Right forelimb (tissue), 1 donor: ENCODE data around the gene MSGN1.

Experiments used
- DNase-seq: peaks from one replicate; pipeline ENCODE4 v3.0.0-alpha.2; 2018

MSGN1 gene

GRCh38 chr2:17816396-17817245 lies at the start of gene MSGN1:
Gene MSGN1, plus strand, starts transcription at chr2:17816460. Its CDS starts 59 bp downstream, at chr2:17816519.
- no peak for DNase-seq

- no peak for DNase-seq
Observed at GRCh38 chr2:17768894-17769293, 47.4 kb upstream of the MSGN1 start.

GRCh38 chr2:17771956-17772355 lies 44.3 kb upstream of the MSGN1 start:
- DNase-seq = no peak

- DNase-seq = no peak
Observed at GRCh38 chr2:17772532-17772931, 43.7 kb upstream of the MSGN1 start.

- DNase-seq = no peak
Observed at GRCh38 chr2:17780546-17780945, 35.7 kb upstream of the MSGN1 start.

GRCh38 chr2:17781482-17781881 lies 34.8 kb upstream of the MSGN1 start:
- no peak for DNase-seq

GRCh38 chr2:17786727-17787126 lies 29.5 kb upstream of the MSGN1 start:
- no peak for DNase-seq

GRCh38 chr2:17788773-17789172 lies 27.5 kb upstream of the MSGN1 start:
- no peak for DNase-seq

- DNase-seq = no peak
Observed at GRCh38 chr2:17790536-17790935, 25.7 kb upstream of the MSGN1 start.

GRCh38 chr2:17791121-17791816 lies 25.0 kb upstream of the MSGN1 start:
- no peak for DNase-seq

GRCh38 chr2:17791817-17792130 lies 24.5 kb upstream of the MSGN1 start:
- DNase-seq = no peak

- no peak for DNase-seq
Observed at GRCh38 chr2:17792515-17792914, 23.7 kb upstream of the MSGN1 start.

- no peak for DNase-seq
Observed at GRCh38 chr2:17793296-17793695, 23.0 kb upstream of the MSGN1 start.

GRCh38 chr2:17793803-17794354 lies 22.4 kb upstream of the MSGN1 start:
- no peak for DNase-seq

GRCh38 chr2:17795309-17795708 lies 21.0 kb upstream of the MSGN1 start:
- DNase-seq = no peak

GRCh38 chr2:17798338-17798737 lies 17.9 kb upstream of the MSGN1 start:
- no peak for DNase-seq

- DNase-seq = no peak
Observed at GRCh38 chr2:17799301-17800120, 16.7 kb upstream of the MSGN1 start.

- DNase-seq = no peak
Observed at GRCh38 chr2:17800219-17800618, 16.0 kb upstream of the MSGN1 start.

- no peak for DNase-seq
Observed at GRCh38 chr2:17800693-17801458, 15.4 kb upstream of the MSGN1 start.

GRCh38 chr2:17803497-17803896 lies 12.8 kb upstream of the MSGN1 start:
- DNase-seq = no peak

GRCh38 chr2:17804358-17804757 lies 11.9 kb upstream of the MSGN1 start:
- no peak for DNase-seq

GRCh38 chr2:17805166-17805565 lies 11.1 kb upstream of the MSGN1 start:
- DNase-seq = no peak
